Measurements from ENCODE around the gene TNFRSF18.

DNA sequence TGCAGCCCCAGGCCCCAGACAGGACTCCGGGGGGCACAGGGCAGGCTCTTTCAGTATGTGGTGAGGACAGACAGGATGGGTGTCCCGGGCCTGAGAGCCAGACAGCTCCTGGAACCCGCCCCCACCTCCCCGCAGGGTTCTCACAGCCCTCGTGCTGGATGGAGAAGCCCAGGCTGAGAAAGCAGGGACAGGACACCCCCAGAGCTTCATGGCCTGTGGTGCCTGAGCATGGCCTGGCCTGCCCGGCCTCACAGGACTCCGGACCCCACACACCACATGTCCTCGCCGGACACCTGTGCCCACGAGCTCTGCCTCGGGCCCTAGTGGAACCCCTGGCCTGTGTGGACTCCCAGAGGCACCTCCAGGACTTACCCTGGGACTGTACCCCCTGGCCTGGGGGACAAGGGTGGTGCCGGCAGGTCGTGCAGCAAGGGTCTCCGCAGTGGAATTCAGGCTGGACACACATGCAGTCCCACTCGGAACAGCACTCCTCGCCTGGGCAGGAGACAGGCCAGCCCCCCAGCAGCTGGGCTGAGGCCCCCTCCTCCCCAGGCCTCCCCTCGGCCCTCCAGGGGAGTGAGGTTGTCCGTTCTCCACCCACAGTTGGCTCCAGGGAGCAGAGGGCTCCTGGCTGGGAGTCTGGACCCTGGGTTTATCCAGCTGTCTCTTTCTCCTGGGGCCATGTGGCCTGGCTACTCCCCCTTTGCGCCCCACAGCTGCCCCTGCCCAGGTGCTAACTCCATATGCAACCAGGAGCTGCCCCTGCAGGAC is 1.2 kb downstream of the TNFRSF18 start:
- TF ChIP-seq, protein P1, sequence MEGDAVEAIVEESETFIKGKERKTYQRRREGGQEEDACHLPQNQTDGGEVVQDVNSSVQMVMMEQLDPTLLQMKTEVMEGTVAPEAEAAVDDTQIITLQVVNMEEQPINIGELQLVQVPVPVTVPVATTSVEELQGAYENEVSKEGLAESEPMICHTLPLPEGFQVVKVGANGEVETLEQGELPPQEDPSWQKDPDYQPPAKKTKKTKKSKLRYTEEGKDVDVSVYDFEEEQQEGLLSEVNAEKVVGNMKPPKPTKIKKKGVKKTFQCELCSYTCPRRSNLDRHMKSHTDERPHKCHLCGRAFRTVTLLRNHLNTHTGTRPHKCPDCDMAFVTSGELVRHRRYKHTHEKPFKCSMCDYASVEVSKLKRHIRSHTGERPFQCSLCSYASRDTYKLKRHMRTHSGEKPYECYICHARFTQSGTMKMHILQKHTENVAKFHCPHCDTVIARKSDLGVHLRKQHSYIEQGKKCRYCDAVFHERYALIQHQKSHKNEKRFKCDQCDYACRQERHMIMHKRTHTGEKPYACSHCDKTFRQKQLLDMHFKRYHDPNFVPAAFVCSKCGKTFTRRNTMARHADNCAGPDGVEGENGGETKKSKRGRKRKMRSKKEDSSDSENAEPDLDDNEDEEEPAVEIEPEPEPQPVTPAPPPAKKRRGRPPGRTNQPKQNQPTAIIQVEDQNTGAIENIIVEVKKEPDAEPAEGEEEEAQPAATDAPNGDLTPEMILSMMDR (conservative IDR thresholded peaks at IDR 0.05; ENCODE audit: low read length), result no peak
- no peak for TF ChIP-seq EZH2phosphoT487 (IDR thresholded peaks at IDR 0.05; ENCODE audit: borderline replicate concordance, low read depth, low read length)

Data from OCI-LY7 (cell line).